PC-3 (cell line): ENCODE data around the gene PACRG. TPM values are rescaled to one million over a fixed set of nuclear protein-coding genes. Genes with fewer than 3 reads are reported as not detected.
"Not testable (repeated sequence)": the region's sequence is repeated elsewhere in the genome, so short reads cannot be mapped to it uniquely, and the experiment has no call there.

Source experiments
- ATAC-seq: fragments of 200-7000 bp; cut with Tn5 transposase; 2 replicates; pipeline ENCODE4 v1.9.1; 2020; ENCODE audit warnings: mild to moderate bottlenecking, moderate library complexity
- BruUV-seq: library from RNA; stranded (reverse); fragments of 400-500 nt; replicated peaks from 2 replicates; lab custom pipeline; 2021; lab: Mats Ljungman, UMichigan
- CTCF ChIA-PET: fragments of 300-600 bp; sonication (Branson Sonifier 250); formaldehyde crosslinking; loops from one replicate; lab custom pipeline; 2022; ENCODE audit warnings: antibody characterized with exemption; lab: Charles Lee
- POLR2A ChIA-PET: fragments of 300-600 bp; sonication (Branson Sonifier 250); formaldehyde crosslinking; loops from one replicate; lab custom pipeline; 2022; ENCODE audit warnings: antibody characterized with exemption; ENCODE audit not compliant: unreplicated experiment; lab: Charles Lee
- DNase-seq: peaks from one replicate; pipeline ENCODE4 v3.0.0-alpha.2; 2015
- H2AFZ ChIP-seq: fragments of 300-600 bp; sonication (generic); 2 replicates; pipeline ENCODE4 v1.6.0; 2016; ENCODE audit warnings: antibody characterized with exemption, low read length
- H3F3A ChIP-seq: fragments of 300-600 bp; sonication (generic); one replicate; pipeline ENCODE4 v1.6.0; 2017; ENCODE audit warnings: antibody characterized with exemption, low read length, control low read depth, mild to moderate bottlenecking; ENCODE audit not compliant: unreplicated experiment
- H3K27ac ChIP-seq: fragments of 300-600 bp; sonication (generic); 2 replicates; pipeline ENCODE4 v1.5.1; 2016; ENCODE audit warnings: mild to moderate bottlenecking, low read length
- H3K27me3 ChIP-seq: fragments of 300-600 bp; sonication (generic); 2 replicates; pipeline ENCODE4 v1.6.1; 2016; ENCODE audit warnings: low read length, mixed read lengths
- H3K36me3 ChIP-seq: fragments of 300-600 bp; sonication (generic); 2 replicates; pipeline ENCODE4 v1.6.1; 2016; ENCODE audit warnings: low read depth, mixed run types, low read length, mixed read lengths
- H3K4me1 ChIP-seq: fragments of 300-600 bp; sonication (generic); 2 replicates; pipeline ENCODE4 v1.5.1; 2016; ENCODE audit warnings: low read length; ENCODE audit not compliant: insufficient read depth
- H3K4me2 ChIP-seq: fragments of 300-600 bp; sonication (generic); 2 replicates; pipeline ENCODE4 v1.6.0; 2016; ENCODE audit warnings: low read length
- H3K4me3 ChIP-seq: fragments of 300-600 bp; sonication (generic); 2 replicates; pipeline ENCODE4 v1.5.1; 2016; ENCODE audit warnings: mild to moderate bottlenecking, low read length, mixed read lengths
- H3K79me2 ChIP-seq: fragments of 300-600 bp; sonication (generic); 2 replicates; pipeline ENCODE4 v1.6.1; 2017; ENCODE audit warnings: low read length, mixed read lengths
- H3K9ac ChIP-seq: fragments of 300-600 bp; sonication (generic); 2 replicates; pipeline ENCODE4 v1.6.0; 2016; ENCODE audit warnings: mild to moderate bottlenecking, low read length
- H3K9me2 ChIP-seq: fragments of 300-600 bp; sonication (generic); replicated peaks from 2 replicates; pipeline ENCODE4 v1.6.1; 2016; ENCODE audit warnings: mixed run types, low read length, mixed read lengths
- H3K9me3 ChIP-seq: fragments of 300-600 bp; sonication (generic); 2 replicates; pipeline ENCODE4 v1.6.1; 2016; ENCODE audit warnings: low read length, mixed read lengths
- H4K20me1 ChIP-seq: fragments of 300-600 bp; sonication (generic); 2 replicates; pipeline ENCODE4 v1.6.1; 2016; ENCODE audit warnings: low read length, mixed read lengths
- EZH2 ChIP-seq: fragments of 300-600 bp; sonication (generic); IDR thresholded peaks from one replicate; pipeline ENCODE4 v1.6.1; 2017; ENCODE audit warnings: antibody characterized with exemption, mild to moderate bottlenecking, low read length; ENCODE audit not compliant: unreplicated experiment
- EZH2phosphoT487 ChIP-seq: fragments of 300-600 bp; sonication (generic); IDR thresholded peaks from 2 replicates; pipeline ENCODE4 v1.6.1; 2018; ENCODE audit warnings: mild to moderate bottlenecking, antibody characterized with exemption, low read length, borderline replicate concordance
- intact Hi-C: fragments of 100-400 bp; cut with micrococcal nuclease; formaldehyde crosslinking; loops from 2 replicates; pipeline ENCODE4 v1.9.0; 2023
- total RNA-seq: library from RNA; depleted of rRNA; stranded (reverse); fragments of >200 nt; gene quantifications from 2 replicates; pipeline ENCODE4 v1.2.3, GENCODE V29; 2014
- TF ChIP-seq, protein P1 (sequence below): fragments of 300-600 bp; sonication (generic); conservative IDR thresholded peaks from 2 replicates; pipeline ENCODE4 v1.5.1; 2017; ENCODE audit warnings: antibody characterized with exemption, low read depth, mild to moderate bottlenecking, low read length

PACRG gene
- total RNA-seq, 1 experiment from 2014 or later, result not detected

DNA sequence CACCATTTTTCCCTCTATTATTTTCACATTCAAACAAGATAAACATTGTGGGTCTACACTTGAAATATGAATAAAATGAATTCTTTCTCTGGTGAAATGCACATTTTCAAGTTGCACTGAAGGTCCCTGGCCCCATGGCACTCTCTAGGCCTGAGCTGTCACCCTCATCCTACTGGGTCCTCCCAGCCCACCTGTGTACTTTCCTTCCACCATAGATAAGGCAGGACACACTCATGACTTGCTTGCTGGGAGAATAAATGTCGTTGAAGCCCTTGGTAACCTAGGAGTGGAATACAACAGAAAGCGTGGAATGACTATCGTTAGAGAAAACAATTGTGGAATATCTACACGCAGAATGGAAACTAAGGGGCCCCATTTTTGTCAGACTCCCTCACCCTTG is 585.8 kb downstream of the PACRG start:
- peaks cover 6% of the 10 kb centered on the region for H3K79me2 ChIP-seq
- POLR2A ChIA-PET, result no interaction called here
- no peaks in the 10 kb centered on the region for H3K36me3 ChIP-seq
- H4K20me1 ChIP-seq, result no peaks in the 10 kb centered on the region
- H3K9me3 ChIP-seq, result no peaks in the 10 kb centered on the region
- H3K4me3 ChIP-seq, result no peak overlapping the region
- H2AFZ ChIP-seq, result no peak overlapping the region
- H3F3A ChIP-seq, result peaks cover 6% of the 10 kb centered on the region
- H3K27ac ChIP-seq, result no peak overlapping the region
- intact Hi-C loops, result no loop called here
- no peaks in the 10 kb centered on the region for H3K9me2 ChIP-seq
- TF ChIP-seq EZH2 (no peak), EZH2phosphoT487 (no peak)
- TF ChIP-seq, protein P1, sequence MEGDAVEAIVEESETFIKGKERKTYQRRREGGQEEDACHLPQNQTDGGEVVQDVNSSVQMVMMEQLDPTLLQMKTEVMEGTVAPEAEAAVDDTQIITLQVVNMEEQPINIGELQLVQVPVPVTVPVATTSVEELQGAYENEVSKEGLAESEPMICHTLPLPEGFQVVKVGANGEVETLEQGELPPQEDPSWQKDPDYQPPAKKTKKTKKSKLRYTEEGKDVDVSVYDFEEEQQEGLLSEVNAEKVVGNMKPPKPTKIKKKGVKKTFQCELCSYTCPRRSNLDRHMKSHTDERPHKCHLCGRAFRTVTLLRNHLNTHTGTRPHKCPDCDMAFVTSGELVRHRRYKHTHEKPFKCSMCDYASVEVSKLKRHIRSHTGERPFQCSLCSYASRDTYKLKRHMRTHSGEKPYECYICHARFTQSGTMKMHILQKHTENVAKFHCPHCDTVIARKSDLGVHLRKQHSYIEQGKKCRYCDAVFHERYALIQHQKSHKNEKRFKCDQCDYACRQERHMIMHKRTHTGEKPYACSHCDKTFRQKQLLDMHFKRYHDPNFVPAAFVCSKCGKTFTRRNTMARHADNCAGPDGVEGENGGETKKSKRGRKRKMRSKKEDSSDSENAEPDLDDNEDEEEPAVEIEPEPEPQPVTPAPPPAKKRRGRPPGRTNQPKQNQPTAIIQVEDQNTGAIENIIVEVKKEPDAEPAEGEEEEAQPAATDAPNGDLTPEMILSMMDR, result no peak
- no peak overlapping the region for H3K4me2 ChIP-seq
- no TSS peak for BruUV-seq
- no peak overlapping the region for H3K9ac ChIP-seq
- CTCF ChIA-PET, result no interaction called here
- H3K27me3 ChIP-seq, result no peaks in the 10 kb centered on the region
- DNase-seq, result no peak
- ATAC-seq, result no peak
- H3K4me1 ChIP-seq, result peaks cover 45% of the 10 kb centered on the region

DNA sequence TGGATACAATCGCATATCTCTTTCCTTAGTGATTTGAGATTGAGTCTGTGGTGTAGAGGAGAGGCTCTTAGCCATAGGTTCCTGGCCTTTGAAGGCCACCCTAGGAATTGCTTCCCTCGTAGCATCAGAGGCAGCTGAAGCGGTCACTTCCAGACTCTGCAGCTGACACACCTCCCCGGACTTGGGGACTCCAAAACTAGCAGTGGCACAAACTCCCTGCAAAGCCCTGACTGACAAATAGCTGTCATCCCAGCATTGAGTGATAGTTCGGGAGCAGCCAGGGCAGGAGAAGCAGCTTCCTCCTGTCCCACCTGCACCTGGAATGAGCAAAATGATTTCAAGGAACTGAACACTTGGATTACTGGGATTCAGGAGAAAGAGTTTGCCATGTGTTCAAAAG is 586.2 kb downstream of the PACRG start:
- POLR2A ChIA-PET, result no interaction called here
- Histone ChIP-seq H3K9me3 (no peaks in the 10 kb centered on the region), H3K9ac (no peak overlapping the region), H3K4me2 (no peak overlapping the region), H2AFZ (no peak overlapping the region), H3K9me2 (no peaks in the 10 kb centered on the region), H3K79me2 (peaks cover 6% of the 10 kb centered on the region), H4K20me1 (no peaks in the 10 kb centered on the region), H3K27me3 (no peaks in the 10 kb centered on the region), H3F3A (peaks cover 2% of the 10 kb centered on the region), H3K4me1 (peaks cover 41% of the 10 kb centered on the region), H3K4me3 (no peak overlapping the region), H3K36me3 (no peaks in the 10 kb centered on the region), H3K27ac (no peak overlapping the region)
- TF ChIP-seq, protein P1, result no peak
- TF ChIP-seq EZH2 (no peak), EZH2phosphoT487 (no peak)
- no TSS peak for BruUV-seq
- intact Hi-C loops, result no loop called here
- CTCF ChIA-PET, result no interaction called here
- DNase-seq, result no peak
- ATAC-seq, result no peak

DNA sequence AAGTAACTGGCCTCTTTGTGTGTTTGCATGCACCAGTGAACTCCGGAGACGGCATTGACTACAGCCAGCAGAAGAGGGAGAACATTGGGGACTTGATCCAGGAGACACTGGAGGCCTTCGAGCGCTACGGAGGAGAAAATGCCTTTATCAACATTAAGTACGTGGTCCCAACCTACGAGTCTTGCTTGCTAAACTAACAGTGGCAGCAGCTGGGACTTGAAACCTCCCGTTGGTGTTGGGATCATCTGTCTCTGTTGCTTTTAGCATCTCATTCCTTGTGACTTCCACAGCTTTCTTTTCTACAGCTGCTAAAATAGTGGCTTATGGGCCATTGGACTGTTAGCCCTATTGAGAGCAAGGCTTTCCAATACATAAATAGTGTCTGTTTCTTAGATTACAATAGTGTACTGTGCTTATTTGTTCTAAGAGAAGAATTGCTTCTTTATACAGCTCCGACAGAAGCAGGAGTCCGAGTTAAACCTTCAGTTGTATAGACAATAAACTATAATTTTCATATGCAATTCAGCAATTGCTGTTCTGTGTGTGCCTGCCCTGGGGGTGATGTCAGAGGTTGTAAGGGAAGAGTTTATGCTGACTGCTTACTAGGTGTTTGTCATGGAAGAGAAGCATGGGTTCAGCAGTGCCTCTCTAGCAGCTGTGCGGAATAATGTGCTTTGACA is 587.2 kb downstream of the PACRG start:
- no TSS peak for BruUV-seq
- no peak overlapping the region for H3K4me2 ChIP-seq
- no peaks in the 10 kb centered on the region for H3K27me3 ChIP-seq
- H3K9me3 ChIP-seq, result no peaks in the 10 kb centered on the region
- no peak overlapping the region for H3K4me3 ChIP-seq
- no peak overlapping the region for H2AFZ ChIP-seq
- H3F3A ChIP-seq, result no peaks in the 10 kb centered on the region
- no peaks in the 10 kb centered on the region for H4K20me1 ChIP-seq
- no peak for DNase-seq
- intact Hi-C loops, result no loop called here
- TF ChIP-seq, protein P1, result no peak
- TF ChIP-seq EZH2 (no peak), EZH2phosphoT487 (no peak)
- no peak overlapping the region for H3K9ac ChIP-seq
- H3K79me2 ChIP-seq, result peaks cover 6% of the 10 kb centered on the region
- ATAC-seq, result no peak
- H3K27ac ChIP-seq, result no peak overlapping the region
- H3K4me1 ChIP-seq, result peaks cover 32% of the 10 kb centered on the region
- H3K9me2 ChIP-seq, result no peaks in the 10 kb centered on the region
- CTCF ChIA-PET, result no interaction called here
- H3K36me3 ChIP-seq, result no peaks in the 10 kb centered on the region
- POLR2A ChIA-PET, result no interaction called here

DNA sequence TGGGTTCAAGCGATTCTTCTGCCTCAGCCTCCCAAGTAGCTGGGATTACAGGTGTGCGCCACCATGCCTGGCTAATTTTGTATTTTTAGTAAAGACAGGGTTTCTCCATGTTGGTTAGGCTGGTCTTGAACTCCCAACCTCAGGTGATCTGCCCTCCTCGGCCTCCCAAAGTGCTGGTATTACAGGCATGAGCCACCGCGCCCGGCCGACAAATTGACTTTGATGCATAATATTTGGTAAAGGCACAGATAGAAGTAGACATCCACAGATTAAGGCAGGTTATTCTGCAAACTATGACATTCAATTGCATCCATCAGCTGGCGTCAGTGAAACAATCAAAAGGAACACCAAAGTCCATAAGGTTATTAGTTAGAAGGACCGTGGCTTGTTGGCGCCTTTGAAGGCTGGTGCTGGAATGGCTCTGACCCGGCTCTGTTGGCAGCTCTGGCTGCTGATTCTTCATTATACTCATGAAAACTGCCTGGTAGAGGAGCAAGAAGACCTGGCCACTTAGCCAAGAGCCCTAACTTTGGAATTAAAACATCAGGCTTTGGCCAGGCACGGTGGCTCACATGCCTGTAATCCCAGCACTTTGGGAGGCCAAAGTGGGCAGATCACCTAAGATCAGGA is 589.2 kb downstream of the PACRG start:
- H3K79me2 ChIP-seq, BruUV-seq, H3K36me3 ChIP-seq, H3K9ac ChIP-seq, H3K27me3 ChIP-seq, H3K4me3 ChIP-seq, ATAC-seq, intact Hi-C loops, H4K20me1 ChIP-seq, POLR2A ChIA-PET, H3K4me2 ChIP-seq, H3K9me3 ChIP-seq, H3F3A ChIP-seq, H3K27ac ChIP-seq, CTCF ChIA-PET, H2AFZ ChIP-seq, DNase-seq, H3K9me2 ChIP-seq: not testable (repeated sequence)
- peaks cover 13% of the 10 kb centered on the region for H3K4me1 ChIP-seq
